NCI-H446 treated with DMSO at 0.1 percent for 48 hours (cell line): ENCODE results near the gene GTSF1L.
"Not testable (repeated sequence)": the region's sequence is repeated elsewhere in the genome, so short reads cannot be mapped to it uniquely, and the experiment has no call there.

Experiments used
- DNase-seq: peaks from one replicate; lab custom pipeline; 2025; lab: John Stamatoyannopoulos, UW

The GTSF1L gene

GRCh38 chr20:43726811-43727338 lies at the start of gene GTSF1L:
TSS of gene GTSF1L (minus strand) at chr20:43727002. CDS start at chr20:43726694, 308 bp downstream.
- DNase-seq, result no peak

- DNase-seq, result no peak
Observed at GRCh38 chr20:43774754-43775153, 48.0 kb upstream of the GTSF1L start.

GRCh38 chr20:43771503-43772190 lies 44.8 kb upstream of the GTSF1L start:
- no peak for DNase-seq

- DNase-seq, result no peak
Observed at GRCh38 chr20:43770342-43770741, 43.5 kb upstream of the GTSF1L start.

GRCh38 chr20:43767686-43768474 lies 41.1 kb upstream of the GTSF1L start:
- DNase-seq, result no peak

GRCh38 chr20:43766917-43767316 lies 40.1 kb upstream of the GTSF1L start:
- DNase-seq, result no peak

- DNase-seq, result no peak
Observed at GRCh38 chr20:43766385-43766784, 39.6 kb upstream of the GTSF1L start.

- DNase-seq, result no peak
Observed at GRCh38 chr20:43765916-43766315, 39.1 kb upstream of the GTSF1L start.

GRCh38 chr20:43762911-43763310 lies 36.1 kb upstream of the GTSF1L start:
- no peak for DNase-seq

- no peak for DNase-seq
Observed at GRCh38 chr20:43761386-43762340, 34.9 kb upstream of the GTSF1L start.

- not testable (repeated sequence) for DNase-seq
Observed at GRCh38 chr20:43757888-43758287, 31.1 kb upstream of the GTSF1L start.

GRCh38 chr20:43755851-43756250 lies 29.0 kb upstream of the GTSF1L start:
- DNase-seq, result no peak

GRCh38 chr20:43755390-43755789 lies 28.6 kb upstream of the GTSF1L start:
- DNase-seq, result no peak

GRCh38 chr20:43752561-43753301 lies 25.9 kb upstream of the GTSF1L start:
- no peak for DNase-seq

- no peak for DNase-seq
Observed at GRCh38 chr20:43752051-43752360, 25.2 kb upstream of the GTSF1L start.

GRCh38 chr20:43751167-43752050 lies 24.6 kb upstream of the GTSF1L start:
- DNase-seq, result no peak

GRCh38 chr20:43750774-43751166 lies 24.0 kb upstream of the GTSF1L start:
- no peak for DNase-seq

- no peak for DNase-seq
Observed at GRCh38 chr20:43749734-43750294, 23.0 kb upstream of the GTSF1L start.

GRCh38 chr20:43748274-43748673 lies 21.5 kb upstream of the GTSF1L start:
- no peak for DNase-seq
